Measurements from ENCODE around the gene PRPF19. TPM values are rescaled to one million over a fixed set of nuclear protein-coding genes. Genes with fewer than 3 reads are reported as not detected.

PRPF19 gene
- polyA plus RNA-seq, 1 donor from 2014 or later, result 71.3 TPM

GRCh38 chr11:60869451-60869825 is 36.9 kb downstream of the PRPF19 start:
- Histone ChIP-seq H3K4me2 (ENCODE audit: low read length) (peak overlapping the region; percentile 75), H3K36me3 (ENCODE audit: insufficient read depth, low read length) (no peaks in the 10 kb centered on the region), H3K4me3 (ENCODE audit: low read length) (peak overlapping the region; percentile 48), H2AFZ (ENCODE audit: low read depth, low read length) (no peak overlapping the region), H3K9me3 (ENCODE audit: low read length) (no peaks in the 10 kb centered on the region), H4K20me1 (ENCODE audit: insufficient read depth) (no peaks in the 10 kb centered on the region), H3K27me3 (ENCODE audit: insufficient read depth, low read depth, low read length) (no peaks in the 10 kb centered on the region), H3F3A (ENCODE audit: insufficient read depth, low read length, poor library complexity, severe bottlenecking) (no peaks in the 10 kb centered on the region), H3K27ac (ENCODE audit: low read length) (peak overlapping the region; percentile 74), H3K79me2 (replicated peaks; ENCODE audit: insufficient read depth, low read length) (no peaks in the 10 kb centered on the region), H3K9ac (ENCODE audit: low read length) (peak overlapping the region; percentile 46), H3K9me2 (ENCODE audit: insufficient read depth, low read length) (no peaks in the 10 kb centered on the region)
- no peak for TF ChIP-seq SMC3 (conservative IDR thresholded peaks at IDR 0.05; ENCODE audit: poor library complexity)
- TF ChIP-seq EP300 (conservative IDR thresholded peaks at IDR 0.05; ENCODE audit: poor library complexity, severe bottlenecking), result no peak
- TF ChIP-seq POLR2AphosphoS5 (IDR thresholded peaks at IDR 0.05), result no peak
- no peak for TF ChIP-seq TAF1 (IDR thresholded peaks at IDR 0.05; ENCODE audit: low read depth)
- no peak for TF ChIP-seq CTCF (IDR thresholded peaks at IDR 0.05; ENCODE audit: poor library complexity, severe bottlenecking)
- TF ChIP-seq REST (IDR thresholded peaks at IDR 0.05; ENCODE audit: borderline replicate concordance), result no peak
- no peak for TF ChIP-seq RAD21 (conservative IDR thresholded peaks at IDR 0.05)
- TF ChIP-seq MXI1 (conservative IDR thresholded peaks at IDR 0.05; ENCODE audit: poor library complexity, severe bottlenecking), result no peak

- TF ChIP-seq SMC3 (conservative IDR thresholded peaks at IDR 0.05; ENCODE audit: poor library complexity) (no peak), EZH2 (IDR thresholded peaks at IDR 0.05; ENCODE audit: borderline replicate concordance, insufficient read depth, low read length, poor library complexity, severe bottlenecking) (no peak), TAF1 (IDR thresholded peaks at IDR 0.05; ENCODE audit: low read depth) (no peak), CTCF (IDR thresholded peaks at IDR 0.05; ENCODE audit: poor library complexity, severe bottlenecking) (no peak), MXI1 (conservative IDR thresholded peaks at IDR 0.05; ENCODE audit: poor library complexity, severe bottlenecking) (no peak), EP300 (conservative IDR thresholded peaks at IDR 0.05; ENCODE audit: poor library complexity, severe bottlenecking) (no peak), RAD21 (conservative IDR thresholded peaks at IDR 0.05) (no peak), REST (IDR thresholded peaks at IDR 0.05; ENCODE audit: borderline replicate concordance) (no peak), POLR2AphosphoS5 (IDR thresholded peaks at IDR 0.05) (no peak)
- Histone ChIP-seq H3F3A (ENCODE audit: insufficient read depth, low read length, poor library complexity, severe bottlenecking) (no peaks in the 10 kb centered on the region), H3K27me3 (ENCODE audit: insufficient read depth, low read depth, low read length) (no peaks in the 10 kb centered on the region)
Measured at GRCh38 chr11:60868682-60869450, 37.5 kb downstream of the PRPF19 start.

More at GRCh38 chr11:60868682-60869450, 37.5 kb downstream of the PRPF19 start:
- Histone ChIP-seq H3K4me3 (ENCODE audit: low read length) (no peak overlapping the region), H3K9me3 (ENCODE audit: low read length) (no peaks in the 10 kb centered on the region), H3K4me2 (ENCODE audit: low read length) (no peak overlapping the region), H3K79me2 (replicated peaks; ENCODE audit: insufficient read depth, low read length) (no peaks in the 10 kb centered on the region), H4K20me1 (ENCODE audit: insufficient read depth) (no peaks in the 10 kb centered on the region), H3K27ac (ENCODE audit: low read length) (no peak overlapping the region), H2AFZ (ENCODE audit: low read depth, low read length) (no peak overlapping the region), H3K9ac (ENCODE audit: low read length) (no peak overlapping the region), H3K36me3 (ENCODE audit: insufficient read depth, low read length) (no peaks in the 10 kb centered on the region), H3K9me2 (ENCODE audit: insufficient read depth, low read length) (no peaks in the 10 kb centered on the region)

Measured in neural cell (in vitro differentiated cells).